HK-2 (cell line): ENCODE results near the gene HGFAC.

Source experiments
- DNase-seq: peaks from one replicate; pipeline ENCODE4 v3.0.0-alpha.2; 2018; ENCODE audit not compliant: unreplicated experiment

HGFAC gene

GRCh38 chr4:3486541-3487540 is 45.1 kb downstream of the HGFAC start:
- no peak for DNase-seq

GRCh38 chr4:3487861-3488260 is 46.1 kb downstream of the HGFAC start:
- no peak for DNase-seq

- DNase-seq: no peak
Observed at GRCh38 chr4:3488820-3489219, 47.1 kb downstream of the HGFAC start.

GRCh38 chr4:3489451-3489962 is 47.7 kb downstream of the HGFAC start:
- no peak for DNase-seq

- no peak for DNase-seq
Observed at GRCh38 chr4:3491681-3492405, 50.1 kb downstream of the HGFAC start.

- DNase-seq: no peak
Observed at GRCh38 chr4:3492741-3493719, 51.3 kb downstream of the HGFAC start.

- no peak for DNase-seq
Observed at GRCh38 chr4:3493720-3494461, 52.1 kb downstream of the HGFAC start.

- DNase-seq: no peak
Observed at GRCh38 chr4:3494462-3494871, 52.7 kb downstream of the HGFAC start.

- DNase-seq: no peak
Observed at GRCh38 chr4:3495204-3495975, 53.6 kb downstream of the HGFAC start.

- no peak for DNase-seq
Observed at GRCh38 chr4:3496021-3496420, 54.3 kb downstream of the HGFAC start.

GRCh38 chr4:3497095-3497494 is 55.3 kb downstream of the HGFAC start:
- DNase-seq: no peak

GRCh38 chr4:3497523-3498389 is 56.0 kb downstream of the HGFAC start:
- no peak for DNase-seq

- DNase-seq: no peak
Observed at GRCh38 chr4:3498407-3498806, 56.6 kb downstream of the HGFAC start.
